Tibial nerve (tissue), 4 donors: ENCODE measurements around the gene RPLP1. TPM values are rescaled to one million over a fixed set of nuclear protein-coding genes. Genes with fewer than 3 reads are reported as not detected.
"Not testable (repeated sequence)": the region's sequence is repeated elsewhere in the genome, so short reads cannot be mapped to it uniquely, and the experiment has no call there.

Experiments
- DNase-seq, 2 donors: peaks; one replicate each; pipeline ENCODE4 v3.0.0-alpha.2; 2019; ENCODE audit warnings: low spot score in 2 of 2
- H3K27ac ChIP-seq, 4 donors: fragments of 200-600 bp; sonication (generic) in 3 of 4; one replicate each; pipeline ENCODE4 v1.5.1; 2017 to 2019; ENCODE audit warnings: mild to moderate bottlenecking in 1 of 4
- H3K27me3 ChIP-seq, 2 donors: fragments of 200-600 bp; sonication (generic) in 1 of 2; one replicate each; pipeline versions ENCODE4 v1.5.1 to v1.6.0; 2017 to 2019
- H3K36me3 ChIP-seq, 3 donors: fragments of 200-600 bp; sonication (generic); one replicate each; pipeline ENCODE4 v1.5.1; 2018 to 2019
- H3K4me1 ChIP-seq, 4 donors: fragments of 200-600 bp; sonication (generic) in 3 of 4; one replicate each; pipeline ENCODE4 v1.5.1; 2017 to 2019
- H3K4me3 ChIP-seq, 4 donors: fragments of 200-600 bp; sonication (generic) in 3 of 4; one replicate each; pipeline ENCODE4 v1.5.1; 2017 to 2019; ENCODE audit warnings: mild to moderate bottlenecking in 1 of 4, moderate library complexity in 1 of 4
- H3K9me3 ChIP-seq, 4 donors: fragments of 200-600 bp; sonication (generic) in 3 of 4; one replicate each; pipeline ENCODE4 v1.5.1; 2017 to 2019
- CTCF ChIP-seq, 5 experiments: fragments of 200-600 bp in 3 of 5; fragments of 450-650 bp in 2 of 5; sonication (generic) in 3 of 5; IDR thresholded peaks; one replicate each; pipeline ENCODE4 v1.5.1; 2016 to 2019; ENCODE audit warnings: antibody characterized with exemption in 5 of 5, mild to moderate bottlenecking in 3 of 5, moderate library complexity in 2 of 5
- EP300 ChIP-seq, 2 donors: sonication (generic); formaldehyde crosslinking; IDR thresholded peaks; one replicate each; pipeline ENCODE4 v1.6.1; 2017; ENCODE audit warnings: antibody characterized with exemption in 2 of 2, mild to moderate bottlenecking in 1 of 2
- POLR2A ChIP-seq, 2 donors: fragments of 450-650 bp; IDR thresholded peaks; one replicate each; pipeline ENCODE4 v1.6.1; 2017; ENCODE audit warnings: antibody characterized with exemption in 2 of 2, mild to moderate bottlenecking in 2 of 2, moderate library complexity in 2 of 2
- WGBS, 2 donors: methylation state at CpG; one replicate each; pipeline ENCODE4 v1.1.5; 2018; 5-methylcytosine and 5-hydroxymethylcytosine counted together
- total RNA-seq, 4 donors: library from RNA; depleted of rRNA; stranded (reverse); fragments of >200 nt; gene quantifications; one replicate each; pipeline ENCODE4 v1.1.0, GENCODE V29; 2016

Gene RPLP1
- total RNA-seq, 4 donors from 2014 or later: 435 to 693 (median 620) TPM

- TF ChIP-seq CTCF (IDR thresholded peaks at IDR 0.05) (no peak), EP300 (IDR thresholded peaks at IDR 0.05) (no peak)
- H3K4me3 ChIP-seq: no peak overlapping the region
- WGBS, 2 donors: 96 to 98% methylated on average over 4 of the region's 4 CpGs
Observed at GRCh38 chr15:69435985-69436384, 16.6 kb upstream of the RPLP1 start.

DNA sequence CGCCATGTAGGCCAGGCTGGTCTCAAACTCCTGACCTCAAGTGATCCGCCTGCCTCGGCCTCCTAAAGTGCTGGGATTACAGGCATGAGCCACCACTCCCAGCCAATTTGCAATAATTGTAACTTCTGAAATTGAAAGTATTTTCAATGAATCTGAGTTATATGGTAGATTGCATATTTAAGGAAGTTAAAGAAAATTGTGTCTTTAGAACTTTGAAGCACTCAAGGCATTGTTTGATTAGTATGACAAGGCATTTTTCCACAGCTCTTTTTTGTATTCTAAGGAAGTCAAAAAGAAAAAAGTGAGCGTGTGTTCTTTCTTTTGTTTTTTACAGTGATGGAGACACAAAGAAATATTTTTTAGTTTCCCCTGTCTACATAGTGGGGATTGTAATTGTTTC is 15.7 kb upstream of the RPLP1 start:
- Histone ChIP-seq H3K36me3 (no peaks in the 10 kb centered on the region), H3K4me1 (no peaks in the 10 kb centered on the region), H3K27ac (no peak overlapping the region), H3K9me3 (no peaks in the 10 kb centered on the region), H3K27me3 (no peaks in the 10 kb centered on the region), H3K4me3 (no peak overlapping the region)
- DNase-seq: no peak
- 92 to 95% methylated on average over 4 of the region's 4 CpGs for WGBS, 2 donors
- no peak for TF ChIP-seq CTCF (IDR thresholded peaks at IDR 0.05)
- TF ChIP-seq POLR2A (IDR thresholded peaks at IDR 0.05): no peak
- no peak for TF ChIP-seq EP300 (IDR thresholded peaks at IDR 0.05)

More at GRCh38 chr15:69435985-69436384, 16.6 kb upstream of the RPLP1 start:
- no peak overlapping the region for H3K27ac ChIP-seq
- no peaks in the 10 kb centered on the region for H3K9me3 ChIP-seq
- H3K4me1 ChIP-seq: no peaks in the 10 kb centered on the region
- H3K36me3 ChIP-seq: no peaks in the 10 kb centered on the region
- no peaks in the 10 kb centered on the region for H3K27me3 ChIP-seq
- DNase-seq: no peak

DNA sequence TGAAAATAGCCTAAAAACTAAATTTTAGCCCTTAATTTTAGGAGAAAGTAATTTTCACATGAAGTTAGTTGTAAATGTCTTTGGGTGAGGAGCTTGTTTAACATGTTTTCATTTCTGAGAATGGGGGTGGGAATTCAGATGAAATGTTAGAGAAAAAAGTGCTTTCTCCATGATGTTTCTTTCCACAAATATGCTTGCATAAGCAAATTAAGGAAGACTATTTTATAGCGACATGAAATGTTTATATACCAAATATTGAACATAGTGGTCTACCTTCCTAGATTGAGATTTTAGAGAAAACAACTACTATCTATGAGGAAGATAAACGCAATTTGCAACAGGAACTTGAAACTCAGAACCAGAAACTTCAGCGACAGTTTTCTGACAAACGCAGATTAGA is 13.0 kb upstream of the RPLP1 start:
- H3K27me3 ChIP-seq: no peaks in the 10 kb centered on the region
- H3K4me3 ChIP-seq: no peak overlapping the region
- TF ChIP-seq CTCF (IDR thresholded peaks at IDR 0.05): no peak
- no peak for TF ChIP-seq POLR2A (IDR thresholded peaks at IDR 0.05)
- TF ChIP-seq EP300 (IDR thresholded peaks at IDR 0.05): no peak
- DNase-seq: no peak
- H3K27ac ChIP-seq: no peak overlapping the region
- no peaks in the 10 kb centered on the region for H3K9me3 ChIP-seq
- WGBS, 2 donors: 84 to 89% methylated on average over 4 of the region's 4 CpGs
- H3K36me3 ChIP-seq: no peaks in the 10 kb centered on the region
- H3K4me1 ChIP-seq: no peaks in the 10 kb centered on the region

GRCh38 chr15:69443032-69443611 is 9.5 kb upstream of the RPLP1 start:
- Histone ChIP-seq H3K4me1 (no peaks in the 10 kb centered on the region), H3K27me3 (no peaks in the 10 kb centered on the region), H3K9me3 (no peaks in the 10 kb centered on the region), H3K4me3 (no peak overlapping the region), H3K27ac (no peak overlapping the region), H3K36me3 (peaks cover 0 to 3% (median 0%) of the 10 kb centered on the region in 3 donors)
- DNase-seq: no peak
- TF ChIP-seq EP300 (IDR thresholded peaks at IDR 0.05): no peak
- no peak for TF ChIP-seq POLR2A (IDR thresholded peaks at IDR 0.05)
- 90 to 92% methylated on average over 5 of the region's 5 CpGs for WGBS, 2 donors

GRCh38 chr15:69444686-69445085 is 7.9 kb upstream of the RPLP1 start:
- WGBS, 2 donors: 94 to 99% methylated on average over 7 of the region's 7 CpGs
- no peak for DNase-seq
- H3K27me3 ChIP-seq: no peaks in the 10 kb centered on the region
- H3K27ac ChIP-seq: no peak overlapping the region
- peaks cover 0 to 3% (median 0%) of the 10 kb centered on the region in 3 donors for H3K36me3 ChIP-seq
- TF ChIP-seq CTCF (IDR thresholded peaks at IDR 0.05): no peak
- TF ChIP-seq POLR2A (IDR thresholded peaks at IDR 0.05): no peak
- no peak for TF ChIP-seq EP300 (IDR thresholded peaks at IDR 0.05)
- no peaks in the 10 kb centered on the region for H3K9me3 ChIP-seq
- H3K4me3 ChIP-seq: no peak overlapping the region
- H3K4me1 ChIP-seq: no peaks in the 10 kb centered on the region

DNA sequence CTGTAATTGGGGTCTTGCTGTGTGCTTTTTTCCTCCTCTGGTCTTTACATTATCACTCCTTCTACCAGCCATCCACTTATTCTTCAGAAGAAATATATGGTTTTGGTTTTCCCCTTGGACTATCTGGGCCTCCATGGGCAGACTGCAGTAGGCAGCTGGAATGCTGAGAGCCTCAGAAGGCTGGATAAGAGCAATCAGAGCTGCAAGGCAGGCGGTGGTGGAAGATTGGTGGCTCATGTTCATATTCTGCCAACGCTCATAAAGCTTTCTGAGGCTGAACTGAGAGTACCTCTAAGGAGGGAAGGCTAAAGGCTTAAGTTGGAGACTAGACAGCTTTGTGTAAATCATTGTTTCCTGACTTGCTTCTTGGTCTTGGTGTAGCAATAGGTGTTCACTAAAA is 5.7 kb upstream of the RPLP1 start:
- TF ChIP-seq EP300 (IDR thresholded peaks at IDR 0.05) (no peak), CTCF (IDR thresholded peaks at IDR 0.05) (no peak), POLR2A (IDR thresholded peaks at IDR 0.05) (no peak)
- Histone ChIP-seq H3K9me3 (no peaks in the 10 kb centered on the region), H3K4me3 (no peak overlapping the region), H3K27ac (no peak overlapping the region), H3K36me3 (peaks cover 0 to 3% (median 0%) of the 10 kb centered on the region in 3 donors), H3K4me1 (peaks cover 0 to 5% (median 1%) of the 10 kb centered on the region in 4 donors), H3K27me3 (no peaks in the 10 kb centered on the region)
- no peak for DNase-seq
- 87 to 97% methylated on average over 2 of the region's 2 CpGs for WGBS, 2 donors

GRCh38 chr15:69450221-69450620 is 2.4 kb upstream of the RPLP1 start:
- H3K27me3 ChIP-seq, H3K4me3 ChIP-seq, DNase-seq, H3K27ac ChIP-seq, H3K36me3 ChIP-seq, H3K9me3 ChIP-seq: not testable (repeated sequence)
- peaks cover 0 to 27% (median 18%) of the 10 kb centered on the region in 4 donors for H3K4me1 ChIP-seq
- WGBS, 2 donors: 97% methylated on average over 4 of the region's 4 CpGs
